Adrenal gland (tissue), 12 donors: ENCODE data around the gene COL8A2. TPM values are rescaled to one million over a fixed set of nuclear protein-coding genes. Genes with fewer than 3 reads are reported as not detected.

ENCODE experiments used
- DNase-seq, 7 donors: peaks; one replicate each; pipeline ENCODE4 v3.0.0-alpha.2; 2019 to 2020
- H3K27ac ChIP-seq, 5 donors: fragments of 200-600 bp; sonication (generic) in 4 of 5; 1 replicate in 3 of 5; 2 replicates in 2 of 5; pipeline versions ENCODE4 v1.5.1 to v1.8.0; 2016 to 2020; ENCODE audit warnings: mild to moderate bottlenecking in 1 of 5
- H3K27me3 ChIP-seq: fragments of 200-600 bp; 2 replicates; pipeline ENCODE4 v1.8.0; 2021
- H3K36me3 ChIP-seq, 2 donors: fragments of 200-600 bp; replicated peaks in 1 of 2; 1 replicate in 1 of 2; 2 replicates in 1 of 2; pipeline versions ENCODE4 v1.5.1 to v1.8.0; 2018 to 2022
- H3K4me1 ChIP-seq, 2 donors: fragments of 200-600 bp; replicated peaks in 1 of 2; 1 replicate in 1 of 2; 2 replicates in 1 of 2; pipeline versions ENCODE4 v1.5.1 to v1.8.0; 2018 to 2021
- H3K4me3 ChIP-seq, 4 donors: fragments of 200-600 bp; sonication (generic) in 3 of 4; one replicate each; pipeline ENCODE4 v1.5.1; 2016 to 2018
- H3K9me3 ChIP-seq, 3 donors: fragments of 200-600 bp; sonication (generic) in 1 of 3; replicated peaks in 1 of 3; 1 replicate in 2 of 3; 2 replicates in 1 of 3; pipeline versions ENCODE4 v1.5.1 to v1.8.0; 2016 to 2021
- CTCF ChIP-seq, 6 experiments: fragments of 450-650 bp in 4 of 6; fragments of 200-600 bp in 2 of 6; sonication (generic) in 1 of 6; IDR thresholded peaks; 1 replicate in 5 of 6; 2 replicates in 1 of 6; pipeline versions ENCODE4 v1.5.1 to v1.8.0; 2016 to 2021; ENCODE audit warnings: antibody characterized with exemption in 6 of 6, mild to moderate bottlenecking in 2 of 6, moderate library complexity in 1 of 6
- POLR2A ChIP-seq, 2 donors: fragments of 450-650 bp; IDR thresholded peaks; one replicate each; pipeline ENCODE4 v1.6.1; 2017; ENCODE audit warnings: antibody characterized with exemption in 2 of 2, mild to moderate bottlenecking in 2 of 2, moderate library complexity in 1 of 2
- intact Hi-C, 2 donors: fragments of 100-400 bp; cut with DNase I; formaldehyde crosslinking; loops; one replicate each; pipeline versions ENCODE4 v1.14.1 to v1.15.0; 2022 to 2023
- polyA plus RNA-seq, 3 donors: library from polyadenylated mRNA; stranded (reverse); fragments of 200-250 nt in 2 of 3; fragments of 350-450 nt in 1 of 3; fragmentation: Illumina TruSeq in 1 of 3; extraction: RNeasy Lipid Tissue Mini Kit (QIAGEN cat#74804) in 1 of 3; gene quantifications; one replicate each; pipeline ENCODE4 v1.2.3, GENCODE V29; 2013 to 2014
- total RNA-seq, 9 donors: library from RNA; depleted of rRNA in 4 of 9; stranded (reverse); fragments of >200 nt in 4 of 9; fragments of 120-200 nt in 1 of 9; fragmentation: NEBNext Ultra II Directional in 1 of 9; extraction: Animal tissue kit (Norgen Biotek cat#: 25700) in 1 of 9; gene quantifications; one replicate each; pipeline versions ENCODE4 v1.1.0 to v1.2.4, GENCODE V29; 2013 to 2023
- donor health status: healthy with polysubstance abuse.
- donor health status: Bipolar disorder and iron deficiency.
- donor health status: DM: yes; HTN: yes; CAD: no.
- donor health status: DM: no; HTN: no; CAD: no.
- donor health status: DM: no; HTN: no; CAD: no.
- donor health status: DM: yes; HTN: yes; CAD: no.

COL8A2 gene
- total and polyA plus RNA-seq, 12 donors = 0.66 to 6.6 (median 1.9) TPM

GRCh38 chr1:36051821-36052220 is 73.2 kb downstream of the COL8A2 start:
- no peak overlapping the region for H3K4me3 ChIP-seq
- intact Hi-C loops = no loop called here
- H3K27me3 ChIP-seq = no peaks in the 10 kb centered on the region
- H3K27ac ChIP-seq = no peak overlapping the region
- TF ChIP-seq CTCF (IDR thresholded peaks at IDR 0.05) (no peak), POLR2A (IDR thresholded peaks at IDR 0.05) (no peak)
- no peak for DNase-seq
- H3K4me1 ChIP-seq = no peaks in the 10 kb centered on the region
- H3K36me3 ChIP-seq = peaks cover 0 to 7% of the 10 kb centered on the region in 2 donors
- no peaks in the 10 kb centered on the region for H3K9me3 ChIP-seq

Other genes starting within 250 kb of the COL8A2 start
- 10 to 100 TPM; 17.0 to 51.1 (median 34.0) TPM for gene AGO1, start 242.0 kb downstream of the COL8A2 start, total RNA-seq
- gene AGO1, start 242.0 kb downstream of the COL8A2 start, polyA plus RNA-seq = 10 to 100 TPM in 1 of 3 donors, 1 to 10 TPM in 2; 4.5 to 20.8 (median 7.5) TPM
- 10 to 100 TPM in 8 of 9 donors, 1 to 10 TPM in 1; 8.3 to 32.2 (median 25.1) TPM for gene AGO3, start 194.1 kb downstream of the COL8A2 start, total RNA-seq
- gene AGO3, start 194.1 kb downstream of the COL8A2 start, polyA plus RNA-seq = 10 to 100 TPM in 1 of 3 donors, 1 to 10 TPM in 2; 3.7 to 16.7 (median 6.0) TPM
- gene TEKT2, start 41.1 kb downstream of the COL8A2 start, total RNA-seq = 1 to 10 TPM in 1 of 9 donors, under 1 TPM in 4, not detected in 4; 0.18 to 1.2 (median 0.65) TPM
- 1 to 10 TPM in 2 of 3 donors, under 1 TPM in 1; 0.40 to 4.0 (median 1.4) TPM for gene TEKT2, start 41.1 kb downstream of the COL8A2 start, polyA plus RNA-seq
- gene ADPRS, start 36.3 kb downstream of the COL8A2 start, total RNA-seq = 10 to 100 TPM; 43.3 to 84.5 (median 55.1) TPM
- gene ADPRS, start 36.3 kb downstream of the COL8A2 start, polyA plus RNA-seq = 10 to 100 TPM; 40.1 to 42.3 (median 40.7) TPM
- gene TRAPPC3, start 24.3 kb upstream of the COL8A2 start, total RNA-seq = 100 to 1,000 TPM in 6 of 9 donors, 10 to 100 TPM in 3; 74.6 to 182 (median 124) TPM
- 100 to 1,000 TPM in 1 of 3 donors, 10 to 100 TPM in 2; 54.0 to 106 (median 65.1) TPM for gene TRAPPC3, start 24.3 kb upstream of the COL8A2 start, polyA plus RNA-seq
- gene MAP7D1, start 30.9 kb upstream of the COL8A2 start, total RNA-seq = 100 to 1,000 TPM in 1 of 9 donors, 10 to 100 TPM in 8; 11.8 to 121 (median 72.1) TPM
- 10 to 100 TPM; 39.7 to 79.9 (median 47.2) TPM for gene MAP7D1, start 30.9 kb upstream of the COL8A2 start, polyA plus RNA-seq
- gene THRAP3, start 99.2 kb upstream of the COL8A2 start, total RNA-seq = 100 to 1,000 TPM in 2 of 9 donors, 10 to 100 TPM in 7; 68.1 to 120 (median 84.5) TPM
- gene THRAP3, start 99.2 kb upstream of the COL8A2 start, polyA plus RNA-seq = 100 to 1,000 TPM in 1 of 3 donors, 10 to 100 TPM in 2; 34.4 to 108 (median 39.6) TPM
- 1 to 10 TPM in 6 of 9 donors, under 1 TPM in 3; 0.69 to 3.0 (median 1.9) TPM for gene SH3D21, start 181.1 kb upstream of the COL8A2 start, total RNA-seq
- gene SH3D21, start 181.1 kb upstream of the COL8A2 start, polyA plus RNA-seq = 10 to 100 TPM in 1 of 3 donors, 1 to 10 TPM in 1, under 1 TPM in 1; 0.73 to 18.4 (median 1.8) TPM
- 100 to 1,000 TPM in 4 of 9 donors, 10 to 100 TPM in 5; 17.6 to 185 (median 92.3) TPM for gene EVA1B, start 198.4 kb upstream of the COL8A2 start, total RNA-seq
- 100 to 1,000 TPM in 1 of 3 donors, 10 to 100 TPM in 1, not detected in 1; 59.5 to 105 TPM for gene EVA1B, start 198.4 kb upstream of the COL8A2 start, polyA plus RNA-seq